ENCODE measurements around the gene OR5W2.
"Not testable (repeated sequence)": the region's sequence is repeated elsewhere in the genome, so short reads cannot be mapped to it uniquely, and the experiment has no call there.

OR5W2 gene

GRCh38 chr11:55914482-55914881 lies at the start of gene OR5W2:
TSS of gene OR5W2 (minus strand) at chr11:55914582. CDS start at chr11:55914582, 0 bp downstream.
- no peak for DNase-seq

- DNase-seq = no peak
Measured at GRCh38 chr11:55956521-55956920, 42.1 kb upstream of the OR5W2 start.

- DNase-seq = no peak
Measured at GRCh38 chr11:55949330-55949729, 34.9 kb upstream of the OR5W2 start.

- peak; percentile 49 for DNase-seq
Measured at GRCh38 chr11:55942785-55943392, 28.5 kb upstream of the OR5W2 start.

GRCh38 chr11:55936300-55936699 lies 21.9 kb upstream of the OR5W2 start, which contains the start of gene OR5I1:
TSS of gene OR5I1 (minus strand) at chr11:55936400. CDS start at chr11:55936400, 0 bp downstream.
- no peak for DNase-seq

- DNase-seq = no peak
Measured at GRCh38 chr11:55920537-55920936, 6.2 kb upstream of the OR5W2 start.

- DNase-seq = no peak
Measured at GRCh38 chr11:55902308-55902707, 12.1 kb downstream of the OR5W2 start.

GRCh38 chr11:55895216-55895615 lies 19.2 kb downstream of the OR5W2 start:
- no peak for DNase-seq

- DNase-seq = not testable (repeated sequence)
Measured at GRCh38 chr11:55885481-55885880, 28.9 kb downstream of the OR5W2 start.

GRCh38 chr11:55884995-55885394 lies 29.4 kb downstream of the OR5W2 start:
- DNase-seq = not testable (repeated sequence)

GRCh38 chr11:55882997-55883396 lies 31.4 kb downstream of the OR5W2 start, which contains the start of gene TRIM51:
TSS of gene TRIM51 (plus strand) at chr11:55883297. CDS start at chr11:55885429, 2,132 bp downstream.
- not testable (repeated sequence) for DNase-seq

GRCh38 chr11:55873146-55873545 lies 41.2 kb downstream of the OR5W2 start:
- DNase-seq = not testable (repeated sequence)

- DNase-seq = not testable (repeated sequence)
Measured at GRCh38 chr11:55872731-55873130, 41.7 kb downstream of the OR5W2 start.

- DNase-seq = not testable (repeated sequence)
Measured at GRCh38 chr11:55867354-55867753, 47.0 kb downstream of the OR5W2 start.
